SK-N-SH (cell line): Measurements from ENCODE around the gene SLC24A3.

ENCODE experiments used
- CTCF ChIP-seq: fragments of 200-600 bp; sonication (generic); IDR thresholded peaks from 2 replicates; pipeline ENCODE4 v1.6.1; 2017; ENCODE audit warnings: antibody characterized with exemption, mild to moderate bottlenecking, moderate library complexity
- TAF1 ChIP-seq: IDR thresholded peaks from 2 replicates; pipeline ENCODE4 v1.6.1; 2012; ENCODE audit warnings: low read depth, mild to moderate bottlenecking, low read length, moderate library complexity, borderline replicate concordance

DNA sequence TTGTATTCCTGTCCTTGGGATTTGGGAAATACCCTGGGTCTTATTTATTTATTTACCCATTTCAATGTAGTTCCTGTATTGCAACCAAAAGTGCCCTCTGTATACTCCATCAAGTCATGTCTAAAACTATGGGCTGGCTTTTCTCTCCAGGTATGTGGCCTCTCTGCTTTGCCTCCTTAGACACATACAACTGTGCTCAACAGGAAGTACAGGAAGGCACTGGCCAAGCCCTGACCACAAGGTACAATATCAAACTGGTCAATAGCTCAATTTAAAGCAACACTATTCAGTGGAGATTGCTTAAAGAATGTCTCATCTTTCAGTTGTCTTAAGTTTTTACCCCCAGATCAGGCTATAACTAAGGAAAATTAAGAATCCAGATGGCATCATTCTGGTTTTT is 42.3 kb upstream of the SLC24A3 start:
- TF ChIP-seq CTCF, result no peak
- TF ChIP-seq TAF1, result no peak
